ENCODE results near the gene AGPAT3.
"Not testable (repeated sequence)": the region's sequence is repeated elsewhere in the genome, so short reads cannot be mapped to it uniquely, and the experiment has no call there.

The AGPAT3 gene

GRCh38 chr21:43834146-43834905 is 30.7 kb upstream of the AGPAT3 start:
- no peak for DNase-seq (ENCODE audit: low spot score)

GRCh38 chr21:43835050-43835449 is 30.0 kb upstream of the AGPAT3 start:
- DNase-seq (ENCODE audit: low spot score) = no peak

- no peak for DNase-seq (ENCODE audit: low spot score)
Observed at GRCh38 chr21:43835861-43836260, 29.2 kb upstream of the AGPAT3 start.

GRCh38 chr21:43836616-43837015 is 28.4 kb upstream of the AGPAT3 start:
- DNase-seq (ENCODE audit: low spot score) = no peak

- DNase-seq (ENCODE audit: low spot score) = no peak
Observed at GRCh38 chr21:43840259-43840658, 24.8 kb upstream of the AGPAT3 start.

GRCh38 chr21:43842742-43843141 is 22.3 kb upstream of the AGPAT3 start:
- no peak for DNase-seq (ENCODE audit: low spot score)

- not testable (repeated sequence) for DNase-seq (ENCODE audit: low spot score)
Observed at GRCh38 chr21:43844906-43845305, 20.1 kb upstream of the AGPAT3 start.

GRCh38 chr21:43845386-43845785 is 19.6 kb upstream of the AGPAT3 start:
- no peak for DNase-seq (ENCODE audit: low spot score)

- DNase-seq (ENCODE audit: low spot score) = no peak
Observed at GRCh38 chr21:43846430-43846829, 18.6 kb upstream of the AGPAT3 start.

GRCh38 chr21:43847301-43847700 is 17.7 kb upstream of the AGPAT3 start:
- DNase-seq (ENCODE audit: low spot score) = no peak

- no peak for DNase-seq (ENCODE audit: low spot score)
Observed at GRCh38 chr21:43848771-43849170, 16.3 kb upstream of the AGPAT3 start.

GRCh38 chr21:43849532-43850299 is 15.3 kb upstream of the AGPAT3 start:
- DNase-seq (ENCODE audit: low spot score) = no peak

- DNase-seq (ENCODE audit: low spot score) = no peak
Observed at GRCh38 chr21:43850728-43851295, 14.2 kb upstream of the AGPAT3 start.

- DNase-seq (ENCODE audit: low spot score) = no peak
Observed at GRCh38 chr21:43851593-43851992, 13.4 kb upstream of the AGPAT3 start.

- no peak for DNase-seq (ENCODE audit: low spot score)
Observed at GRCh38 chr21:43853851-43854772, 10.9 kb upstream of the AGPAT3 start.

GRCh38 chr21:43854773-43855633 is 10.0 kb upstream of the AGPAT3 start:
- no peak for DNase-seq (ENCODE audit: low spot score)

GRCh38 chr21:43855955-43856354 is 9.1 kb upstream of the AGPAT3 start:
- no peak for DNase-seq (ENCODE audit: low spot score)

- no peak for DNase-seq (ENCODE audit: low spot score)
Observed at GRCh38 chr21:43858806-43859648, 6.0 kb upstream of the AGPAT3 start.

GRCh38 chr21:43859747-43860214 is 5.2 kb upstream of the AGPAT3 start:
- DNase-seq (ENCODE audit: low spot score) = no peak

GRCh38 chr21:43861706-43862105 is 3.3 kb upstream of the AGPAT3 start:
- no peak for DNase-seq (ENCODE audit: low spot score)

All from kidney capillary endothelial cell (primary cell).